Spinal cord (tissue), 4 donors: ENCODE measurements around the gene FAM222A. TPM values are rescaled to one million over a fixed set of nuclear protein-coding genes. Genes with fewer than 3 reads are reported as not detected.

ENCODE experiments used
- polyA plus RNA-seq, 2 donors: library from polyadenylated mRNA; unstranded; fragments of 120-200 nt; gene quantifications; one replicate each; pipeline ENCODE4 v1.2.1, GENCODE V29; 2013; ENCODE audit not compliant: insufficient read length in 2 of 2
- total RNA-seq, 2 donors: library from RNA; depleted of rRNA in 1 of 2; stranded (reverse); fragments of 120-200 nt in 1 of 2; fragments of >200 nt in 1 of 2; gene quantifications; one replicate each; pipeline versions ENCODE4 v1.2.3 to v1.2.4, GENCODE V29; 2013 to 2014

The FAM222A gene
- total and polyA plus RNA-seq, 4 donors = 5.2 to 25.0 (median 14.6) TPM

Other genes with a start within 250 kb of the FAM222A start
- gene KCTD10, start 236.5 kb upstream of the FAM222A start, total RNA-seq = 10 to 100 TPM; 32.1 to 41.7 TPM
- gene KCTD10, start 236.5 kb upstream of the FAM222A start, polyA plus RNA-seq = 10 to 100 TPM; 28.9 to 40.4 TPM
- 10 to 100 TPM; 25.7 to 26.7 TPM for gene UBE3B, start 236.2 kb upstream of the FAM222A start, total RNA-seq
- 10 to 100 TPM; 27.1 to 30.2 TPM for gene UBE3B, start 236.2 kb upstream of the FAM222A start, polyA plus RNA-seq
- 10 to 100 TPM; 21.9 to 58.2 TPM for gene MMAB, start 140.3 kb upstream of the FAM222A start, total RNA-seq
- 10 to 100 TPM; 50.2 to 59.8 TPM for gene MMAB, start 140.3 kb upstream of the FAM222A start, polyA plus RNA-seq
- 10 to 100 TPM; 19.4 to 20.4 TPM for gene MVK, start 140.0 kb upstream of the FAM222A start, total RNA-seq
- 10 to 100 TPM; 30.8 to 35.8 TPM for gene MVK, start 140.0 kb upstream of the FAM222A start, polyA plus RNA-seq
- gene TRPV4, start 119.6 kb downstream of the FAM222A start, total RNA-seq = 1 to 10 TPM in 1 of 2 donors, under 1 TPM in 1; 0.50 to 3.8 TPM
- gene TRPV4, start 119.6 kb downstream of the FAM222A start, polyA plus RNA-seq = 1 to 10 TPM in 1 of 2 donors, under 1 TPM in 1; 0.78 to 1.0 TPM
- gene GLTP, start 166.7 kb downstream of the FAM222A start, total RNA-seq = 10 to 100 TPM; 60.5 to 68.5 TPM
- 10 to 100 TPM; 73.5 to 80.4 TPM for gene GLTP, start 166.7 kb downstream of the FAM222A start, polyA plus RNA-seq
- 10 to 100 TPM in 1 of 2 donors, 1 to 10 TPM in 1; 7.6 to 12.6 TPM for gene TCHP, start 186.4 kb downstream of the FAM222A start, total RNA-seq
- gene TCHP, start 186.4 kb downstream of the FAM222A start, polyA plus RNA-seq = 10 to 100 TPM; 30.9 to 32.7 TPM